Mesothelial cell of epicardium (in vitro differentiated cells): ENCODE results near the gene HSD11B1L. TPM values are rescaled to one million over a fixed set of nuclear protein-coding genes. Genes with fewer than 3 reads are reported as not detected.
A peak's percentile ranks its signal among the peaks of the same experiment; 100 is the strongest.

Experiments used
- DNase-seq, 2 experiments: peaks; one replicate each; pipeline ENCODE4 v3.0.0; 2021; ENCODE audit warnings: low spot score in 2 of 2; ENCODE audit not compliant: unreplicated experiment in 2 of 2
- H3K27ac Mint-ChIP-seq: 2 replicates; pipeline ENCODE4 v1.8.0; 2021; ENCODE audit warnings: mixed read lengths
- H3K27me3 Mint-ChIP-seq: 2 replicates; pipeline ENCODE4 v1.8.0; 2021; ENCODE audit warnings: low read depth, mixed read lengths
- H3K36me3 Mint-ChIP-seq: 2 replicates; pipeline ENCODE4 v1.8.0; 2021; ENCODE audit warnings: mixed read lengths
- H3K4me1 Mint-ChIP-seq: 2 replicates; pipeline ENCODE4 v1.8.0; 2021; ENCODE audit warnings: mixed read lengths
- H3K4me3 Mint-ChIP-seq: 2 replicates; pipeline ENCODE4 v1.8.0; 2021; ENCODE audit warnings: mild to moderate bottlenecking, moderate library complexity, mixed read lengths
- H3K9me3 Mint-ChIP-seq: 2 replicates; pipeline ENCODE4 v1.8.0; 2021; ENCODE audit warnings: mixed read lengths
- total RNA-seq: library from RNA; stranded (reverse); gene quantifications from 3 replicates; pipeline ENCODE4 v1.2.1, GENCODE V29; 2021
- TF ChIP-seq, protein P1 (sequence below): fragments of 200-600 bp; sonication (generic); IDR thresholded peaks from one replicate; pipeline ENCODE4 v1.5.0; 2021; ENCODE audit warnings: antibody characterized with exemption; ENCODE audit not compliant: unreplicated experiment

Gene HSD11B1L
- total RNA-seq, 1 donor from 2014 or later = 16.0 TPM

DNA sequence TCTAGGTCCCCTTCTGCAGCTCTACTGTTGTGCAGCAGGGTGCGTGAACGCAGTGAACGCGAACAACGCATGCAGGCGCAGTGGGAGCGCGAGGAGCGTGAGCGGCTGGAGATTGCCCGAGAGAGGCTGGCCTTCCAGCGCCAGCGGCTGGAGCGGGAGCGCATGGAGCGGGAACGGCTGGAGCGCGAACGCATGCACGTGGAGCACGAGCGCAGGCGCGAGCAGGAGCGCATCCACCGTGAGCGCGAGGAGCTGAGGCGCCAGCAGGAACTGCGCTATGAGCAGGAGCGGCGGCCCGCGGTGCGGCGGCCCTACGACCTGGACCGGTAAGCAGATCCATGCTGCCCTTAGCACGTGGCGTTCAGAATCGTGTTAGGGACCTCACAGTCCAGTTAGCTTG lies 19.3 kb upstream of the HSD11B1L start:
- Mint-ChIP-seq H3K27me3 (no peaks in the 10 kb centered on the region), H3K9me3 (no peaks in the 10 kb centered on the region), H3K27ac (no peak overlapping the region), H3K36me3 (peaks cover 36% of the 10 kb centered on the region), H3K4me3 (no peak overlapping the region), H3K4me1 (no peaks in the 10 kb centered on the region)
- TF ChIP-seq, protein P1, sequence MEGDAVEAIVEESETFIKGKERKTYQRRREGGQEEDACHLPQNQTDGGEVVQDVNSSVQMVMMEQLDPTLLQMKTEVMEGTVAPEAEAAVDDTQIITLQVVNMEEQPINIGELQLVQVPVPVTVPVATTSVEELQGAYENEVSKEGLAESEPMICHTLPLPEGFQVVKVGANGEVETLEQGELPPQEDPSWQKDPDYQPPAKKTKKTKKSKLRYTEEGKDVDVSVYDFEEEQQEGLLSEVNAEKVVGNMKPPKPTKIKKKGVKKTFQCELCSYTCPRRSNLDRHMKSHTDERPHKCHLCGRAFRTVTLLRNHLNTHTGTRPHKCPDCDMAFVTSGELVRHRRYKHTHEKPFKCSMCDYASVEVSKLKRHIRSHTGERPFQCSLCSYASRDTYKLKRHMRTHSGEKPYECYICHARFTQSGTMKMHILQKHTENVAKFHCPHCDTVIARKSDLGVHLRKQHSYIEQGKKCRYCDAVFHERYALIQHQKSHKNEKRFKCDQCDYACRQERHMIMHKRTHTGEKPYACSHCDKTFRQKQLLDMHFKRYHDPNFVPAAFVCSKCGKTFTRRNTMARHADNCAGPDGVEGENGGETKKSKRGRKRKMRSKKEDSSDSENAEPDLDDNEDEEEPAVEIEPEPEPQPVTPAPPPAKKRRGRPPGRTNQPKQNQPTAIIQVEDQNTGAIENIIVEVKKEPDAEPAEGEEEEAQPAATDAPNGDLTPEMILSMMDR = no peak
- DNase-seq = no peak

DNA sequence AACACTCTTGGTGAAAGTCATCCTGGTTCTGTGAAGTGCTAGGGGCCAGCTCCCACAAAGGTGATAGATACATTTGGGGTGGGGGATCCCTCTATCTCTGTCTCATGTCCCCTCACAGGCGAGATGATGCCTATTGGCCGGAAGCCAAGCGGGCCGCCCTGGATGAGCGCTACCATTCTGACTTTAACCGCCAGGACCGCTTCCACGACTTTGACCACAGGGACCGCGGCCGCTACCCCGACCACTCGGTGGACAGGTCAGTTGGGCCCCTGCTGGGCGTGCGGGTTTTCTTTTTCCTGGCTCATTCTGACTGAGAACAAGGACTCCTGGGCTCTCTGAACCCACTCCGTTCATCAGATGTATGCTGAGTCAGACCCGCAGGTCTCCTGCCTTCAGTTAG lies 16.9 kb upstream of the HSD11B1L start:
- H3K27ac Mint-ChIP-seq = no peak overlapping the region
- H3K36me3 Mint-ChIP-seq = peaks cover 37% of the 10 kb centered on the region
- no peaks in the 10 kb centered on the region for H3K27me3 Mint-ChIP-seq
- TF ChIP-seq, protein P1 = no peak
- H3K4me3 Mint-ChIP-seq = no peak overlapping the region
- peaks cover 4% of the 10 kb centered on the region for H3K4me1 Mint-ChIP-seq
- no peaks in the 10 kb centered on the region for H3K9me3 Mint-ChIP-seq
- DNase-seq = no peak

DNA sequence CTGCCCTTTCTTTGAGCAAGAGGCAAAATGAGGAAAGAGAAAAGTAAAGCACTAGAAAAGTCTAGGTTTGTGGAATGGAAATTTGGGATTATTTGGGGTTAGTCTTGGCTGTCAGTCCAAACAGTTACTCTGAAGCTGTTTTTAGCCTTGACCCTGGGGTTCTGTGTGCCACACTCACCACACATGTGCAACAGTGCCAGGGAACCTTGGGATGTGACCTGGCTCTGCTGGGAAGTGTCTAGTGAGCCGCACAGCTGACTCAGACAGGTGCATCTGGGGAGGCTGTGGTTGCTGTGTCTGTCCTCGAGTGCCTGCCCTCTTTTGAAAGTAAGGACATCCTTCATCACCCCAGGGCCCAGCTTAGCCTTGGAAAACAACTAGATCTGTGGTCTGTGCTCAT lies 16.3 kb upstream of the HSD11B1L start:
- Mint-ChIP-seq H3K9me3 (no peaks in the 10 kb centered on the region), H3K36me3 (peaks cover 40% of the 10 kb centered on the region), H3K27ac (no peak overlapping the region), H3K4me3 (no peak overlapping the region), H3K27me3 (no peaks in the 10 kb centered on the region), H3K4me1 (peaks cover 4% of the 10 kb centered on the region)
- no peak for DNase-seq
- TF ChIP-seq, protein P1 = no peak

GRCh38 chr19:5665781-5666513 lies 14.9 kb upstream of the HSD11B1L start:
- Mint-ChIP-seq H3K36me3 (peaks cover 37% of the 10 kb centered on the region), H3K4me3 (no peak overlapping the region), H3K4me1 (peaks cover 4% of the 10 kb centered on the region)

DNA sequence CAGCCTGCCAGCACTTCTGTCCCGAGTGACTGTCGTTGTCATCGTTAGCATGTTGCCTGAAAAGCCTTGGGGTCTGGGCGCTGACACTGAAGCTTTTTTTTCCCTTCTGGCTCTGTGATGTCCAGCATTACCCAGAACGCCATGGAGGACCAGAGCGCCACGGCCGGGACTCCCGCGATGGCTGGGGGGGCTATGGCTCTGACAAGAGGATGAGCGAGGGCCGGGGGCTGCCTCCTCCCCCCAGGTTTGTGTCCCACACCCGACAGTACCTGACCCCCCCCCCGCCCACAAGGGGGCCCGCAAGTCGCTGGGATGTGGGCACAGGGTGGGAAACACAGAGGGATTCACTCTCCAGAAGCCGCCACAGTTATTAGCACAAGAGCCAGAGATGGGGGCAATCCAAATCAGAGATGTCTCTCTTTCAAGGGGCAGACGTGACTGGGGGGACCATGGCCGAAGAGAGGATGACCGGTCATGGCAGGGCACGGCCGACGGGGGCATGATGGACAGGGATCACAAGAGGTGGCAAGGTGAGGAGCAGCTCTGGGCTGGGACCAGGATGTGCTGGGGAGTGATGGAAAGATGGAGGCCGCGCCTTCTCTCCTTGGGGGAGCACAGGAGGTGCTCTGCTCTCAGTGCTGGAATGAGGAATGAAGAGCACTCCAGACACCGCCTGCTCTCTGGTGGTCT lies 13.8 kb upstream of the HSD11B1L start:
- Mint-ChIP-seq H3K4me1 (peaks cover 4% of the 10 kb centered on the region), H3K9me3 (no peaks in the 10 kb centered on the region), H3K27me3 (no peaks in the 10 kb centered on the region), H3K4me3 (no peak overlapping the region), H3K27ac (peak overlapping the region; percentile 56), H3K36me3 (peaks cover 36% of the 10 kb centered on the region)
- no peak for DNase-seq
- TF ChIP-seq, protein P1 = no peak

More at GRCh38 chr19:5665781-5666513, 14.9 kb upstream of the HSD11B1L start:
- Mint-ChIP-seq H3K9me3 (no peaks in the 10 kb centered on the region), H3K27ac (no peak overlapping the region), H3K27me3 (no peaks in the 10 kb centered on the region)
- DNase-seq = no peak
- TF ChIP-seq, protein P1 = no peak
